IMR-90 (cell line): ENCODE measurements around the gene KRT1.

Experiments used
- CEBPB ChIP-seq: IDR thresholded peaks from 2 replicates; pipeline ENCODE4 v1.6.1; 2012; ENCODE audit warnings: low read depth, low read length, improper control_type of control experiment
- CHD1 ChIP-seq: IDR thresholded peaks from 2 replicates; pipeline ENCODE4 v1.6.1; 2012; ENCODE audit warnings: low read depth, low read length, improper control_type of control experiment
- CTCF ChIP-seq: conservative IDR thresholded peaks from 2 replicates; pipeline ENCODE4 v1.5.1; 2012; ENCODE audit warnings: mild to moderate bottlenecking, low read depth, low read length, improper control_type of control experiment
- FOS ChIP-seq: fragments of 150-350 bp; IDR thresholded peaks from 2 replicates; pipeline ENCODE4 v1.6.1; 2016; ENCODE audit warnings: low read depth, low read length
- MAZ ChIP-seq: IDR thresholded peaks from 2 replicates; pipeline ENCODE4 v1.6.1; 2012; ENCODE audit warnings: low read depth, mild to moderate bottlenecking, low read length, improper control_type of control experiment, moderate library complexity, borderline replicate concordance
- MXI1 ChIP-seq: IDR thresholded peaks from 2 replicates; pipeline ENCODE4 v1.6.1; 2012; ENCODE audit warnings: low read depth, mild to moderate bottlenecking, low read length, moderate library complexity, borderline replicate concordance
- POLR2A ChIP-seq: IDR thresholded peaks from 2 replicates; pipeline ENCODE4 v1.6.1; 2012; ENCODE audit warnings: mild to moderate bottlenecking, low read depth, low read length
- RAD21 ChIP-seq: IDR thresholded peaks from 2 replicates; pipeline ENCODE4 v1.6.1; 2012; ENCODE audit warnings: low read length, improper control_type of control experiment
- RCOR1 ChIP-seq: IDR thresholded peaks from 2 replicates; pipeline ENCODE4 v1.6.1; 2012; ENCODE audit warnings: mild to moderate bottlenecking, low read length, improper control_type of control experiment; ENCODE audit not compliant: insufficient replicate concordance
- RFX5 ChIP-seq: IDR thresholded peaks from 2 replicates; pipeline ENCODE4 v1.8.0; 2012; ENCODE audit warnings: low read depth, mild to moderate bottlenecking, low read length, moderate library complexity
- SMC3 ChIP-seq: fragments of 150-350 bp; IDR thresholded peaks from 2 replicates; pipeline ENCODE4 v1.6.1; 2016; ENCODE audit warnings: low read depth, mild to moderate bottlenecking, antibody characterized with exemption, low read length, moderate library complexity
- TF ChIP-seq, protein P1 (sequence below): fragments of 150-350 bp; IDR thresholded peaks from 2 replicates; pipeline ENCODE4 v1.6.1; 2017; ENCODE audit warnings: mild to moderate bottlenecking, antibody characterized with exemption, low read length, low read depth

- TF ChIP-seq, protein P1, sequence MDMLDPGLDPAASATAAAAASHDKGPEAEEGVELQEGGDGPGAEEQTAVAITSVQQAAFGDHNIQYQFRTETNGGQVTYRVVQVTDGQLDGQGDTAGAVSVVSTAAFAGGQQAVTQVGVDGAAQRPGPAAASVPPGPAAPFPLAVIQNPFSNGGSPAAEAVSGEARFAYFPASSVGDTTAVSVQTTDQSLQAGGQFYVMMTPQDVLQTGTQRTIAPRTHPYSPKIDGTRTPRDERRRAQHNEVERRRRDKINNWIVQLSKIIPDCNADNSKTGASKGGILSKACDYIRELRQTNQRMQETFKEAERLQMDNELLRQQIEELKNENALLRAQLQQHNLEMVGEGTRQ: no peak
- no peak for TF ChIP-seq CEBPB
- TF ChIP-seq CTCF: no peak
- TF ChIP-seq RCOR1: no peak
- TF ChIP-seq FOS: no peak
- no peak for TF ChIP-seq MAZ
- no peak for TF ChIP-seq CHD1
- no peak for TF ChIP-seq RAD21
- no peak for TF ChIP-seq POLR2A
- no peak for TF ChIP-seq SMC3
- TF ChIP-seq RFX5: no peak
- TF ChIP-seq MXI1: no peak
Observed at GRCh38 chr12:52633383-52633782, 46.8 kb downstream of the KRT1 start.
